IMR-90 (cell line): ENCODE measurements around the gene TNRC18.

Experiments used
- CTCF ChIP-seq: conservative IDR thresholded peaks from 2 replicates; pipeline ENCODE4 v1.5.1; 2012; ENCODE audit warnings: mild to moderate bottlenecking, low read depth, low read length, improper control_type of control experiment
- ELK1 ChIP-seq: fragments of 150-350 bp; IDR thresholded peaks from 2 replicates; pipeline ENCODE4 v1.6.1; 2016; ENCODE audit warnings: low read depth, mild to moderate bottlenecking, low read length, moderate library complexity, borderline replicate concordance
- FOS ChIP-seq: fragments of 150-350 bp; IDR thresholded peaks from 2 replicates; pipeline ENCODE4 v1.6.1; 2016; ENCODE audit warnings: low read depth, low read length
- MAZ ChIP-seq: IDR thresholded peaks from 2 replicates; pipeline ENCODE4 v1.6.1; 2012; ENCODE audit warnings: low read depth, mild to moderate bottlenecking, low read length, improper control_type of control experiment, moderate library complexity, borderline replicate concordance
- MXI1 ChIP-seq: IDR thresholded peaks from 2 replicates; pipeline ENCODE4 v1.6.1; 2012; ENCODE audit warnings: low read depth, mild to moderate bottlenecking, low read length, moderate library complexity, borderline replicate concordance
- POLR2A ChIP-seq: IDR thresholded peaks from 2 replicates; pipeline ENCODE4 v1.6.1; 2012; ENCODE audit warnings: mild to moderate bottlenecking, low read depth, low read length
- RAD21 ChIP-seq: IDR thresholded peaks from 2 replicates; pipeline ENCODE4 v1.6.1; 2012; ENCODE audit warnings: low read length, improper control_type of control experiment
- USF2 ChIP-seq: fragments of 150-350 bp; IDR thresholded peaks from 2 replicates; pipeline ENCODE4 v1.6.1; 2017; ENCODE audit warnings: mild to moderate bottlenecking, antibody characterized with exemption, low read length, low read depth

- no peak for TF ChIP-seq POLR2A
- no peak for TF ChIP-seq CTCF
- no peak for TF ChIP-seq MAZ
- no peak for TF ChIP-seq RAD21
- no peak for TF ChIP-seq ELK1
- no peak for TF ChIP-seq USF2
- no peak for TF ChIP-seq MXI1
- no peak for TF ChIP-seq FOS
Observed at GRCh38 chr7:5374464-5374863, 49.2 kb downstream of the TNRC18 start.
